SK-N-SH (cell line): ENCODE data around the gene FTO. TPM values are rescaled to one million over a fixed set of nuclear protein-coding genes. Genes with fewer than 3 reads are reported as not detected.

Experiments
- CTCF ChIA-PET: fragments of 300-600, 350-600 bp; formaldehyde crosslinking; extraction: SDS; loops from one replicate; lab custom pipeline; 2021; lab: Yijun Ruan, JAX
- POLR2A ChIA-PET: fragments of 350-600 bp; sonication (Branson Sonifier 250); formaldehyde crosslinking; extraction: SDS; loops from one replicate; lab custom pipeline; 2020; ENCODE audit warnings: antibody characterized with exemption, inconsistent platforms; lab: Yijun Ruan, JAX
- DNase-seq: peaks from one replicate; pipeline ENCODE4 v3.0.0; 2012
- H2AFZ ChIP-seq: fragments of 200-600 bp; sonication (generic); 2 replicates; pipeline ENCODE4 v1.8.1; 2016; ENCODE audit warnings: antibody characterized with exemption, mild to moderate bottlenecking, low read depth
- H3F3A ChIP-seq: fragments of 200-600 bp; sonication (generic); replicated peaks from 2 replicates; pipeline ENCODE3; 2016; ENCODE audit warnings: antibody characterized with exemption, mild to moderate bottlenecking; ENCODE audit not compliant: insufficient read depth
- H3K27ac ChIP-seq, 2 experiments: fragments of 200-500 bp in 1 of 2; fragments of 200-600 bp in 1 of 2; sonication (Bioruptor generic) in 1 of 2; sonication (generic), shearing (Covaris generic) in 1 of 2; 2 replicates each; pipeline versions ENCODE4 v1.5.1 to v1.6.1; 2014 to 2016; ENCODE audit warnings: low read depth in 2 of 2, inconsistent platforms in 1 of 2, low read length in 1 of 2, mild to moderate bottlenecking in 1 of 2, mixed read lengths in 1 of 2
- H3K27me3 ChIP-seq: fragments of 200-600 bp; sonication (generic), shearing (Covaris generic); 2 replicates; pipeline ENCODE4 v1.6.1; 2016; ENCODE audit warnings: mixed run types; ENCODE audit not compliant: insufficient read depth
- H3K36me3 ChIP-seq, 2 experiments: fragments of 200-500 bp in 1 of 2; fragments of 200-600 bp in 1 of 2; sonication (Bioruptor generic) in 1 of 2; sonication (generic) in 1 of 2; replicated peaks in 1 of 2; 2 replicates each; pipeline versions ENCODE3 to v1.5.1; 2014 to 2016; ENCODE audit warnings: low read length in 1 of 2, mild to moderate bottlenecking in 1 of 2; ENCODE audit not compliant: insufficient read depth in 2 of 2, control insufficient read depth in 1 of 2
- H3K4me1 ChIP-seq, 2 experiments: fragments of 200-500 bp in 1 of 2; fragments of 200-600 bp in 1 of 2; sonication (Bioruptor generic) in 1 of 2; sonication (generic), shearing (Covaris generic) in 1 of 2; 2 replicates each; pipeline versions ENCODE4 v1.5.1 to v1.6.1; 2014 to 2016; ENCODE audit warnings: low read depth in 1 of 2, low read length in 1 of 2, mixed run types in 1 of 2; ENCODE audit not compliant: insufficient read depth in 2 of 2, control insufficient read depth in 1 of 2
- H3K4me2 ChIP-seq: fragments of 200-600 bp; sonication (generic), shearing (Covaris generic); 2 replicates; pipeline ENCODE4 v1.6.1; 2017; ENCODE audit warnings: mixed run types
- H3K4me3 ChIP-seq, 2 experiments: fragments of 200-500 bp in 1 of 2; fragments of 200-600 bp in 1 of 2; sonication (Bioruptor generic) in 1 of 2; sonication (generic), shearing (Covaris generic) in 1 of 2; 2 replicates each; pipeline versions ENCODE4 v1.5.1 to v1.8.1; 2014 to 2016; ENCODE audit warnings: low read depth in 2 of 2, inconsistent platforms in 1 of 2, low read length in 1 of 2, mild to moderate bottlenecking in 1 of 2, mixed read lengths in 1 of 2, moderate library complexity in 1 of 2
- H3K79me2 ChIP-seq: fragments of 200-600 bp; sonication (generic); 2 replicates; pipeline ENCODE4 v1.8.1; 2017; ENCODE audit warnings: mild to moderate bottlenecking; ENCODE audit not compliant: insufficient read depth
- H3K9ac ChIP-seq: fragments of 200-600 bp; sonication (generic); 2 replicates; pipeline ENCODE4 v1.6.1; 2017; ENCODE audit warnings: mixed run types
- H3K9me2 ChIP-seq: fragments of 200-600 bp; sonication (generic); 2 replicates; pipeline ENCODE4 v1.6.1; 2017; ENCODE audit warnings: mixed run types
- H3K9me3 ChIP-seq: fragments of 200-600 bp; sonication (generic); 2 replicates; pipeline ENCODE4 v1.6.1; 2017; ENCODE audit warnings: mixed run types, mild to moderate bottlenecking, moderate library complexity
- H4K20me1 ChIP-seq: fragments of 200-600 bp; sonication (generic); 2 replicates; pipeline ENCODE4 v1.6.1; 2017; ENCODE audit warnings: mild to moderate bottlenecking, mixed run types; ENCODE audit not compliant: insufficient read depth
- CHD2 ChIP-seq: fragments of 150-350 bp; IDR thresholded peaks from 2 replicates; pipeline ENCODE4 v1.6.1; 2018; ENCODE audit warnings: low read length; ENCODE audit not compliant: partially characterized antibody
- ELF1 ChIP-seq: IDR thresholded peaks from 2 replicates; pipeline ENCODE4 v1.4.0; 2012
- EZH2phosphoT487 ChIP-seq: fragments of 200-600 bp; sonication (generic); IDR thresholded peaks from 2 replicates; pipeline ENCODE4 v1.6.1; 2017; ENCODE audit warnings: low read depth, mixed run types, mild to moderate bottlenecking, antibody characterized with exemption, moderate library complexity, borderline replicate concordance
- FOXJ3 ChIP-seq: sonication (generic); formaldehyde crosslinking; IDR thresholded peaks from 2 replicates; pipeline ENCODE4 v1.5.1; 2020; ENCODE audit warnings: mild to moderate bottlenecking, missing genetic modification reagents
- GABPA ChIP-seq: IDR thresholded peaks from 2 replicates; pipeline ENCODE4 v1.4.0; 2012; ENCODE audit warnings: low read depth, mild to moderate bottlenecking
- GATA2 ChIP-seq: sonication (generic); formaldehyde crosslinking; IDR thresholded peaks from 2 replicates; pipeline ENCODE4 v1.5.0; 2020; ENCODE audit warnings: mild to moderate bottlenecking, missing genetic modification reagents
- JUND ChIP-seq: IDR thresholded peaks from 2 replicates; pipeline ENCODE4 v1.4.0; 2012
- MAX ChIP-seq: IDR thresholded peaks from 2 replicates; pipeline ENCODE4 v1.4.0; 2012; ENCODE audit warnings: low read depth
- MEF2A ChIP-seq: IDR thresholded peaks from 2 replicates; pipeline ENCODE4 v1.4.0; 2012; ENCODE audit warnings: low read depth, borderline replicate concordance
- NRF1 ChIP-seq: IDR thresholded peaks from 2 replicates; pipeline ENCODE4 v1.6.1; 2012; ENCODE audit warnings: low read depth, mild to moderate bottlenecking, low read length
- PBX3 ChIP-seq: IDR thresholded peaks from 2 replicates; pipeline ENCODE4; 2012
- POLR2AphosphoS5 ChIP-seq: IDR thresholded peaks from 2 replicates; pipeline ENCODE4 v1.6.1; 2012; ENCODE audit warnings: low read depth, low read length
- SIN3A ChIP-seq: IDR thresholded peaks from 2 replicates; pipeline ENCODE4 v1.6.1; 2012; ENCODE audit warnings: low read depth, mild to moderate bottlenecking, low read length, moderate library complexity, borderline replicate concordance
- SMC3 ChIP-seq: IDR thresholded peaks from 2 replicates; pipeline ENCODE4 v1.6.1; 2012; ENCODE audit warnings: low read depth, low read length, improper control_type of control experiment
- TAF1 ChIP-seq: IDR thresholded peaks from 2 replicates; pipeline ENCODE4 v1.6.1; 2012; ENCODE audit warnings: low read depth, mild to moderate bottlenecking, low read length, moderate library complexity, borderline replicate concordance
- TCF12 ChIP-seq: IDR thresholded peaks from 2 replicates; pipeline ENCODE4 v1.4.0; 2012
- USF2 ChIP-seq: fragments of 150-350 bp; IDR thresholded peaks from 2 replicates; pipeline ENCODE4 v1.6.1; 2017; ENCODE audit warnings: antibody characterized with exemption, low read length, low read depth, borderline replicate concordance
- YY1 ChIP-seq: IDR thresholded peaks from 2 replicates; pipeline ENCODE4 v1.4.0; 2012; ENCODE audit warnings: low read depth, mild to moderate bottlenecking
- ZBTB33 ChIP-seq: IDR thresholded peaks from 2 replicates; pipeline ENCODE4 v1.4.0; 2012; ENCODE audit warnings: low read depth, borderline replicate concordance
- WGBS: methylation state at CpG from one replicate; pipeline ENCODE4 v1.1.6; 2017; ENCODE audit warnings: low lambda C conversion rate; 5-methylcytosine and 5-hydroxymethylcytosine counted together
- polyA plus RNA-seq, 3 experiments: library from polyadenylated mRNA; depleted of rRNA; stranded (reverse); fragments of >200 nt; gene quantifications; 2 replicates each; pipeline ENCODE4 v1.2.3, GENCODE V29; 2012

Gene FTO
- polyA plus RNA-seq, 1 of the 3 experiments (the other 2 are of a cell fraction) = 41.2 TPM

- no peak for TF ChIP-seq GABPA
- TF ChIP-seq GATA2 (CRISPR knock-in tag) = no peak
- no peak for TF ChIP-seq TCF12
- no peak for TF ChIP-seq NRF1
- no peak for TF ChIP-seq USF2
- no peak for TF ChIP-seq CHD2
- no peak for TF ChIP-seq EZH2phosphoT487
- no peak for TF ChIP-seq SMC3
- TF ChIP-seq TAF1 = no peak
Measured at GRCh38 chr16:53836142-53836541, 132.2 kb downstream of the FTO start (continued).

GRCh38 chr16:53836680-53837079 lies 132.7 kb downstream of the FTO start:
- Histone ChIP-seq H3K79me2 (no peaks in the 10 kb centered on the region), H3K4me1 (no peaks in the 10 kb centered on the region)
- POLR2A ChIA-PET = no interaction called here

GRCh38 chr16:53837426-53837825 lies 133.5 kb downstream of the FTO start:
- Histone ChIP-seq H3K9ac (no peak overlapping the region), H3K9me2 (no peaks in the 10 kb centered on the region), H3K4me2 (no peak overlapping the region), H4K20me1 (no peaks in the 10 kb centered on the region), H3K79me2 (no peaks in the 10 kb centered on the region), H3K27me3 (no peaks in the 10 kb centered on the region), H3F3A (no peaks in the 10 kb centered on the region), H3K27ac (no peak overlapping the region), H2AFZ (no peak overlapping the region), H3K4me1 (no peaks in the 10 kb centered on the region), H3K9me3 (no peaks in the 10 kb centered on the region), H3K4me3 (no peak overlapping the region), H3K36me3 (peaks cover 0 to 13% of the 10 kb centered on the region in 2 experiments)
- CTCF ChIA-PET = interaction anchor here (1.9 kb wide), 1 partner anchor 10 kb away, joined by 5 read pairs; no protein-coding TSS in a partner anchor
- no peak for DNase-seq
- POLR2A ChIA-PET = no interaction called here
- 97% methylated on average over 7 of the region's 7 CpGs for WGBS
- no peak for TF ChIP-seq ELF1
- no peak for TF ChIP-seq USF2
- TF ChIP-seq PBX3 = no peak
- TF ChIP-seq TAF1 = no peak
- TF ChIP-seq SIN3A = no peak
- TF ChIP-seq POLR2AphosphoS5 = no peak
- TF ChIP-seq JUND = no peak
- no peak for TF ChIP-seq ZBTB33
- TF ChIP-seq FOXJ3 (CRISPR knock-in tag) = no peak

More at GRCh38 chr16:53836680-53837079, 132.7 kb downstream of the FTO start:
- Histone ChIP-seq H3K4me2 (no peak overlapping the region), H3K4me3 (no peak overlapping the region), H4K20me1 (no peaks in the 10 kb centered on the region), H3K27me3 (no peaks in the 10 kb centered on the region), H3K9me2 (no peaks in the 10 kb centered on the region), H3K9me3 (no peaks in the 10 kb centered on the region), H3K36me3 (peaks cover 0 to 13% of the 10 kb centered on the region in 2 experiments), H2AFZ (no peak overlapping the region), H3K9ac (no peak overlapping the region), H3K27ac (no peak overlapping the region), H3F3A (no peaks in the 10 kb centered on the region)
- WGBS = 91% methylated on average over 3 of the region's 3 CpGs
- TF ChIP-seq YY1 = no peak
- TF ChIP-seq NRF1 = no peak
- no peak for TF ChIP-seq MEF2A
- no peak for TF ChIP-seq FOXJ3 (CRISPR knock-in tag)
- no peak for TF ChIP-seq PBX3
- no peak for TF ChIP-seq MAX
- CTCF ChIA-PET = interaction anchor here (1.9 kb wide), 1 partner anchor 11 kb away, joined by 5 read pairs; no protein-coding TSS in a partner anchor
- no peak for DNase-seq
